Measurements from ENCODE around the gene RAB11FIP4. TPM values are rescaled to one million over a fixed set of nuclear protein-coding genes. Genes with fewer than 3 reads are reported as not detected.

Gene RAB11FIP4
- total and polyA plus RNA-seq, 2 of the 13 experiments (the other 11 are each of a cell fraction or from before 2014, with no cell fraction given): 28.0 to 89.3 TPM

GRCh38 chr17:31475378-31476162 lies 84.1 kb downstream of the RAB11FIP4 start (continued):
- TF ChIP-seq ZFAT (CRISPR knock-in tag; conservative IDR thresholded peaks at IDR 0.05) (no peak), HBP1 (CRISPR knock-in tag; IDR thresholded peaks at IDR 0.05; ENCODE audit: low read depth) (no peak), ZNF572 (CRISPR knock-in tag; IDR thresholded peaks at IDR 0.05) (no peak), PHF21A (CRISPR knock-in tag; IDR thresholded peaks at IDR 0.05) (peak; percentile 87; the same call in 1 of the 2 replicates), ZBTB49 (CRISPR knock-in tag; IDR thresholded peaks at IDR 0.05; ENCODE audit: borderline replicate concordance) (no peak), REL (CRISPR knock-in tag; conservative IDR thresholded peaks at IDR 0.05) (no peak), ZNF207 (IDR thresholded peaks at IDR 0.05; ENCODE audit: borderline replicate concordance) (no peak), HDAC2 (CRISPR knock-in tag; IDR thresholded peaks at IDR 0.05) (peak; percentile 97), ZBTB21 (CRISPR knock-in tag; IDR thresholded peaks at IDR 0.05) (no peak), ZNF160 (CRISPR knock-in tag; IDR thresholded peaks at IDR 0.05) (no peak), ZNF747 (CRISPR knock-in tag; IDR thresholded peaks at IDR 0.05; ENCODE audit: borderline replicate concordance) (no peak; the same call in 1 of the 2 replicates), SMYD3 (CRISPR knock-in tag; IDR thresholded peaks at IDR 0.05) (peak; percentile 96), KMT2B (CRISPR knock-in tag; IDR thresholded peaks at IDR 0.05) (0 out of 2 replicates have a peak, but pooled peaks have one; percentile 16), ZNF569 (CRISPR knock-in tag; IDR thresholded peaks at IDR 0.05; ENCODE audit: borderline replicate concordance) (no peak), HES4 (CRISPR knock-in tag; IDR thresholded peaks at IDR 0.05; ENCODE audit: borderline replicate concordance) (no peak), NFAT5 (CRISPR knock-in tag; IDR thresholded peaks at IDR 0.05) (no peak), ZNF235 (CRISPR knock-in tag; IDR thresholded peaks at IDR 0.05; ENCODE audit: borderline replicate concordance) (no peak), PREB (CRISPR knock-in tag; IDR thresholded peaks at IDR 0.05) (no peak), ZNF709 (CRISPR knock-in tag; IDR thresholded peaks at IDR 0.05) (peak; percentile 74; the same call in 1 of the 2 replicates), TP53 (CRISPR knock-in tag; conservative IDR thresholded peaks at IDR 0.05) (no peak)

All from HepG2 (cell line).